Measurements from ENCODE around the gene HDAC5.
"Not testable (repeated sequence)": the region's sequence is repeated elsewhere in the genome, so short reads cannot be mapped to it uniquely, and the experiment has no call there.

HDAC5 gene

DNA sequence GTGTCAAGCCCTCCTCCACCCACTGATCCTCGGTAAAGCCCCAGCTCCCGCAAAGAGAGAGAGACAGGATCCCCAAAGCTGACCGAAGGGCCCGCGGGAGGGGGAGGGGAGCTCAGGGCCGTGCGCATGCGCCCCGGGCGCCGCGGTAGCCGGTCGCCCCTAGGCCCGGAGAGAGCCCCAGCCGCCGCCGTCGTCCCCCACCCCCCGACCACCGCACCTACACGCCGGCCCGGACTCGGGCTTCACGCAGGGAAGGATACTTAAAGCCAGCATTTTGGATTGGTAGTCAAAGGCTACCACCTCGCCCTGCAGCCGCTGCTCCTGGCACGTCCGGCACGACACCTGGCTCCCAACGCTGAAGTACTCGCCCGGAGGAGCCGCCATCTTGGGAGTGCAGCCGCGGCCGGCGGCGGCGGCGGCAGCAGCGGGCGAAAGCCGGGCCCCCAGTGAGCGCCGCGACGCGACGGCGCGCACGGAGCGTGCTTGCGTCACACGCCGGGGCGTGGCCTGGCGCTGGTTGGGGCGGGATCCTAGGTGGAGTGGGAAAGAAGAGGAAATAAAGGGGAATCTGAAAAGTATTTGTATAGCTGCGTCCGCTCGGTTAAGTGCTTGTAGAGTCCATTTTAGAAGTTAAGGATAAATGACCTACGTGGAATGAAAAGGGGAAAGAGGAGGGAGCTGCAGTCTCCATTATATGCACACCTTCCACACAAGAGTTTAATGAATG lies 57.1 kb downstream of the HDAC5 start, which contains the start of gene LSM12:
LSM12 (minus strand) TSS at position 468 of the 727 bp plus-strand sequence; CDS start at position 384, 84 bp downstream.
- peak; percentile 93 for DNase-seq

GRCh38 chr17:44065668-44066203 lies 57.7 kb downstream of the HDAC5 start:
- DNase-seq = no peak

DNA sequence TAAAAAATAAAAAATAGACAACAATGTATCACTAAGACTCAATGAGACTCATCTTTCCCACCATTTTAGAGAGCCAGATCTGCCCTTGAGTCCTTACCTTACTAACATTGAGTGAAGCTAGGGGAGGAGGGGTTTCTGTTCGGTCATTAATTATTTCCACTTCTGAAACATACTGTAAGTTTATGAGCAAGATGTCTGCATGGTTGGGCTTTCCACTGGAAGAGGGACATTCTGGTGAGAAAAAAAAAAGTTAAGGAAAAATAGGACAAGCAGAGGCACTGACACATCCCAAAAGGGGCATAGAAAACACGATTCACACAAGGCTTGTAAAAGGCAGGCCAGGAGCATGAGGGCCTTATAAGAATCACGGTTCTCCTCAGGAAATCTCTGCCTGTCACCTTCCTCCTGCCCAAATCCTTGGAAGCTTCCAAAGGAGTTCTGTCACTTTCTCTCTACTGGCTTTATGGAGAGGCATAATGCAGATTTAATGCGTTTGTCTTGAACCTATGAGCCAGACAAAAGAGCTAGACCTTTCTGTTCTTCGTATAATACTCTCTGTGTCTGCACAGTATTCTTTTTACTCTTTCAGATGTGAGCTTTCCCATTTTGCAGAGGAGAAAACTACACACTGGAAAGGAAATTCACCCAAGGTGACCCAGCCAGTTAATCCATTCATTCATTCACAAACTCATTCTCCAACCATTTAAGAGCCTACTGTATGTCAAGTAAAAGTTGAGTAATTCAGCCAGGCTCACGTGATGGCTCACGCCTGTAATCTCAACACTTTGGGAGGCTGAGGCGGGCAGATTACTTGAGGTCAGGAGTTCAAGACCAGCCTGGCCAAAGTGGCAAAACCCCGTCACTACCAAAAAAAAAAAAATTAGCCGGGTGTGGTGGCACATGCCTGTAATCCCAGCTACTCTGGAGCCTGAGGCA lies 59.5 kb downstream of the HDAC5 start:
- no peak for DNase-seq

DNA sequence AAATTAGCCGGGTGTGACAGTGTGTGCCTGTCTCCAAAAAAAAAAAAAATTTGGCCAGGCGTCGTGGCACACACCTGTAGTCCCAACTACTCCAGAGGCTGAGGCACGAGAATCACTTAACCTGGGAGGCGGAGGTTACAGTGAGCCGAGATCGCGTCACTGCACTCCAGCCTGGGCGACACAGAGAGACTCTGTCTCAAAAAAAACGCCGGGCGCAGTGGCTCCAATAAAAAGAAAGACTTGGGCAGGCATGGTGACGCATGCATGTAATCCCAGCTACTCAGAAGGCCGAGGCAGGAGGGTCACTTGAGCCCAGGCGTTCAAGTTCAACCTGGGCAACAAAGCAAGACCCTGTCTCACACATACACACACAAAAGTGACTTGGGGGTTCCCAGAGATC lies 60.6 kb downstream of the HDAC5 start:
- DNase-seq = no peak

DNA sequence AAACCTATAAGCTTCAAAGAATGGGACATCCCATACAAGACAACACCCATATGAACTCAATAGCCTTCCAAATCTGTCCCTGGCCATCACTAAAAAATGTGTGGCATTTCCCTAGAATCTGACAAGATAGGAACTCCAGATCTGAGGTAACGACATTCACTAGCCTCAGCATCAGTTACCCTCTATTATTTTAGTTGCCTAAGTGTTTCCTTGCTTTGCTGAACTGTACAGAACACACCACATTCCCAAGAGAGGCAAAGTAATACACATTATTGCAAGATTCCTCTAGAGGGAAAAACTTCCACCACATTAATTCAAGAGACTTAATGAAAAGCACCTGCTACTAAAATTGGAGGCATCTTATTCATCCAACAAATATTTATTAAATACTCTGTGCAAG lies 62.0 kb downstream of the HDAC5 start:
- no peak for DNase-seq

GRCh38 chr17:44059101-44059892 lies 64.1 kb downstream of the HDAC5 start:
- no peak for DNase-seq

DNA sequence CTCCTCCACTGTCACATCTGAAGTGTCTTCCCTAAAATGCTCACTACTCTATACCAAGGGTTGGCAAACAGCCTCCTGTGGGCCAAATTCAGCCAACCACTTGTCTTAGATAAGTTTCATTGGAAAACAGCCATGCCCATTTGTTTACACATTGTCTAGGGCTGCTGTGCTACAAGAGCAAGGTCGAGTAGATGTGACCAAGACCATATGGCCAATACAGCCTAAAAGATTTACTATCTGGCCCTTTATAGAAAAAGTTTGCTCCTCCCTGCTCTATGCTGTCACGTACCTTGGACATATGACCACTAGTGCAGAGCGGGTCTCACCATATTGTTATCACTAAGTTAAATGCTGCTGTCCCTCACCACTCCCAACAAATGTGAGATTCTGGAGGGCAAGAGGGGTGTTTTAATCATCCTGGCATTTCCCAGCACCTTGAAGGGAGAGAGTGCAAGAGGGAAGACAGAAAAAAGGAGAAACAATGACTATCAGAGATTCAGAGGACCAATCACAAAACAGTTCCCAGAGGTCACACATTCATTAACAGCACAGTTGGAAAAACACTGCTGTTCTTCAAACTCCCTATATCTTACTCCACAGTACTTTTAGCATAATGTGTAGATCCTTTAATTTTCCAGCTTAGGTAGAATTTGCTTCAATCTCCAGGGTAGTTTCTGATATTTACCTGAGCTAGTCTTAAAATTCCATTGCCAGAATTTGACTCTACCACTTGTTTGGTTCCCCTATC lies 70.1 kb downstream of the HDAC5 start:
- peak; percentile 55 for DNase-seq

DNA sequence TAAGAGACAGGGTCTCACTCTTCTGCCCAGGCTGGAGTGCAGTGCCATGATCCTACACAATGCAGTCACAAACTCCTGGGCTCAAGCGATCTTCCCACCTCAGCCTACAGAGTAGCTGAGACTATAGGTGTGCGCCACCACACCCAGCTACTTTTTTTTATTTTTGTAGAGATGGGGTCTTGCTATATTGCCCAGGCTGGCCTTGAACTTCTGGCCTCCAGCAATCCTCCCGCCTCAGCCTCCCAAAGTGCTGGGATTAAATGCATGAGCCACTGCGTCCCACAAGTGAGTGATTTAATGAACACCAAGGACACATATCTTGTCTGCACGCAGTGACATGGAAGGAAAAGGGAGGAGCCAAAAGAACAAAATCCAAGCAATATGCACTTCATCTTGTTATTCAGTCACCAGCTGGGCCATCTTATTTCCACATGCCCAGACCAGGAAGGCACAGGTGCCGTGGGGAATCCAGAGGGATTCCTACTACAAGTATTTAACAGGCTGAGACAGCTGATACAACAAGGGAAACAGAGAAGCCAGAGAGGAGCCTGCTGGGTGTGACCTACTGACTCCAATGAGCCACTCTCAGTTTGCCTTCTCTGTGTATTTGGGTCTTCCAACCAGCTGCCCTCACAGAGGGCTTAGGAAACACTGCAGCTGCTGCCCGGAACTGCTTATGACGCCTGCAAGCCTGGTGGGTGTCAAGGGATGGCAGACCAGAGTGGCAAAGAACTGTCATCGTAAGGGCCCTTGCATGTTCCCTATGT lies 74.0 kb downstream of the HDAC5 start:
- DNase-seq = no peak

- not testable (repeated sequence) for DNase-seq
Measured at GRCh38 chr17:44046893-44047292, 76.5 kb downstream of the HDAC5 start.

DNA sequence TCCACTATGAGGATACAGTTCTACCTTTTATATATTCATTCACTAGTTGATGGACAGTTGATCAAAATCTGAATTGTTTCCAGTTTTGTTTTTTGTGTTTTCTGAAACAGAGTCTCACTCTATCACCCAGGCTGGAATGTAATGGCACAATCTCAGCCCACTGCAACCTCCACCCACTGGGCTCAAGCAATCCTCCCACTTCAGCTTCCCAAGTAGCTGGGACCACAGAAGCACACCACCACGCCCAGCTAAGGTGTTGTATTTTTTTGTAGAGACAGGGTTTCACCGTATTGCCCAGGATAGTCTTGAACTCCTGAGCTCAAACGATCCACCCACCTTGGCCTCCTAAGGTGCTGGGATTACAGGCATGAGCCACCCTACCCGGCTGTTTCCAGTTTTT lies 78.0 kb downstream of the HDAC5 start:
- DNase-seq = no peak

GRCh38 chr17:44044071-44044470 lies 79.4 kb downstream of the HDAC5 start:
- no peak for DNase-seq

DNA sequence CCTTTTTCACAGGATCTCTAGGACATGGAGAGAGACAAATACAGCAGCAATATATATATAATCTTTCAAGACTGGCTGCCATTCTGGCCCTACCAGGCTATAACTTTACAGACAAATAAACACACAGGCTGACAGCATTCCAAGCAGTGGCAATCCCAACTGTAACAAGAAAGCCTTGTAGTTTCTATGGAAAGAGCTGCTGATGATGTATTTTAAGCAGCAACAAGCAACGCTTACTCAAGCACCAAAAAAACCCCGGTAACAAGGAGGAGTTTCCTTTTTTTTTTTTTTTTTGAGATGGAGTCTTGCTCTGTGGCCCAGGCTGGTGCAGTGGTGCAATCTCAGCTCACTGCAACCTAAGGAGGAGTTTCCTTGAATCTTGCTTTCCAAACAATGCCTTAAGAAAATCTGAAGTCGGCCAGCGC lies 80.2 kb downstream of the HDAC5 start:
- DNase-seq = no peak

GRCh38 chr17:44039829-44040635 lies 83.4 kb downstream of the HDAC5 start:
- DNase-seq = no peak

DNA sequence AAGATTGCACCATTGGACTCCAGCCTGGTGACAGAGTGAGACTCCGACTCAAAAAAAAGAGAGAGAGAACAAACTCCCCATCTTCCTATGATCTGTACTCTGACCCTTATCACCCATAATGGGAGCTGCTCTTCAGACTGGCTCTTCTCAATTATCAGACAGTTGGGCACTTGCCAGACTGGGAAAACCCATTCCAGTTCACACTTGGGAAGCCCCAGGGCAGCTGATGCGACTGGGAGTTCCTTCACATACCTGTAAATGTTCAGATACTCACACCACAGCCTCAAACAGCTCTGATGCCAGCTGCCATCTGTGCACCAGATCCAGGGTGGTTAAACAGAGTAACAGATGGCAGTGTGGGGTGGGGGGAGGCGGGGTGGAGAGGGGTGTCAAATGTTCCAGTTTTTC lies 84.8 kb downstream of the HDAC5 start:
- no peak for DNase-seq

DNA sequence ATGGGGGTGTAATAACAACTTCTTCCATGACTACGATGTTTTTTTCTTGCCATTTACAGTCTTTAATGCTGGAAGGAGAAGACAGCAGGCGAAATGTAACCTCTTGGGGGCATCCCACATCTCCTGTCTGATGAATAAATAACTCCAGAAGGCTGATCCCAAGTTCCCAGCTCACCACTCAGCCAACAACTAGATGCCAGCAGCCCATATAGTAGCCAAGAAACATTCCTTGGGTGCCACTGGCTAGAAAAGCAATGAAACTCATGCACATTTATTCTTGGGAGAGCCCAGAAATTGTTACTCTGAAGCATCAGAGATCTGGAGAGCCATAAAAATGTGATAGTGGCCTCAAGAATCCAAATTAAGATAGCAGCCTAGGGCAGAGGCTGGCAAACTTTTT lies 86.0 kb downstream of the HDAC5 start:
- no peak for DNase-seq

- DNase-seq = not testable (repeated sequence)
Measured at GRCh38 chr17:44034688-44035087, 88.8 kb downstream of the HDAC5 start.

- no peak for DNase-seq
Measured at GRCh38 chr17:44033861-44034408, 89.5 kb downstream of the HDAC5 start.

DNA sequence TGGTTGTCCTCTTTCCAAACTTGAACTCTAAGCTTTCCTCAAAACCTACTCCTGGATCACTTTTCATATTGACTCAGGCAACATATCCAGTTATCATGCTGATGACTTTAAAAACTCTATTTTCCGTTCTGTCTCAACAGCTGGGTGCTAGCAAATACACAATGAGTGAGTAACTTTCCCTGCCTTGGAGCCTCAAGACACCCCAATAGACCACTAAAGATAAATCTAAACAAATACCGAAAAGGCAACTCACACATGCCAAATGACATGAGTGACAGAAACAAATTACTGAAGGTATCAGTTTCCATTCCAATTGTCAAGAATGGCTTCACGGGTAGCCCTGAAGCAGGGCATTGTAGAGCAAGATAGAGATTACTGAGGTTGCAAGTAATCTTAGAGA lies 93.0 kb downstream of the HDAC5 start:
- DNase-seq = no peak

DNA sequence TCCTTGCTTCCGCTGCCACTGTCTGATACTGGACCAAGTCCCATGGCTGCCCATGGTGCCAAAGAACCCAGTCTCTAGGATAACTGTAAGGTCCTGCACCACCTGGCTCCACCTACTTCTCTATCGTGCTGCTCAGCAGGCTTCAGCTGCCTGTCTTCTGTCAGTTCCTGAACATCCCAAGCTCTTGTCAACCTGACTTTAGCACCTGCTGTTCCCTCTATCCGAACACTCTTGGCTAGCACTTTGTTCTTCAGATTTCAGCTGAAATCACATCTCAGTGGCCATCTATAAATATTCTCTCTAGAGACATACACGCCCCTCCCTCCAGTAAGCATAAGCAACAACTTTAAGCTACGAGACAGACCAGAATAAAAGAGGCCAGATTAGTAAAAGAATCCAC lies 93.7 kb downstream of the HDAC5 start:
- DNase-seq = no peak

All from NCI-H1092 treated with DMSO at 0.1 percent for 48 hours (cell line).